Inferior parietal cortex (tissue), 1 donor: ENCODE data around the gene BRINP2.
"Not testable (repeated sequence)": the region's sequence is repeated elsewhere in the genome, so short reads cannot be mapped to it uniquely, and the experiment has no call there.

Source experiments
- DNase-seq: peaks from one replicate; pipeline ENCODE4 v3.0.0-alpha.2; 2016; ENCODE audit errors: extremely low spot score

Gene BRINP2

DNA sequence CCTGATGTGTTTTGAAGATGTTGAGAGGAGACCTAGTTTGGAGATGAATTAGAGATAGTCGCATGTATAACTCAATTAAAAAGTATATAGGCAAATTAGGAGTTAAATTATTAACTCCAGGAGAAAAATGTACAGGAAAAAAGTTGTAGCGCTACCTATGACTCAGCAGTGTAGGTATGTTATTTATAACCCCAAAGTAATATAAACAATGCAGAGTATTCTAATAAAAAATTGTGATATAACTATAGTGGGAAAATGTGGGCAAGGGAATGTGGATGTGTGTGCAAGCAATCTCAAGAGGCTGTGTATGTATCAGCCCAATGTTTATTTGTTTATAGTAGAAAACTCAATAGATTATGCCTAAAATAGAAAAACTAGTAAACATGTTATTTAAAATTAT is 144.5 kb downstream of the BRINP2 start:
- DNase-seq = no peak

DNA sequence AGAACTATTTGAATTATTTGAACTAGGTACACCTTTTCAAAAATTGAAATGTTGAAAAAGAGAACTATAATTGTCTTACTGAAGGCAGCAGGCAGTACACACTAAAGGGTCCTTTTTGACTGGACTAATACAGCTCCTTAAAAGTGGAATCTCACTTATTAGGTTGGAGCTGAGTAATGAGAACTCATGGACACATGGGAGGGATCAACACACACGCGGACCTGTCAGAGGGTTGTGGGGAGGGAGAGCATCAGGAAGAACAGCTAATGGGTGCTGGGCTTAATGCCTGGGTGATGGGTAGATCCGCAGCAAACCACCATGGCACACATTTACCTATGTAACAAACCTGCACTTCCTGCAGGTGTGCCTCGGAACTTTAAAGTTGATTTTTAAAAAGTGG is 145.0 kb downstream of the BRINP2 start:
- no peak for DNase-seq

DNA sequence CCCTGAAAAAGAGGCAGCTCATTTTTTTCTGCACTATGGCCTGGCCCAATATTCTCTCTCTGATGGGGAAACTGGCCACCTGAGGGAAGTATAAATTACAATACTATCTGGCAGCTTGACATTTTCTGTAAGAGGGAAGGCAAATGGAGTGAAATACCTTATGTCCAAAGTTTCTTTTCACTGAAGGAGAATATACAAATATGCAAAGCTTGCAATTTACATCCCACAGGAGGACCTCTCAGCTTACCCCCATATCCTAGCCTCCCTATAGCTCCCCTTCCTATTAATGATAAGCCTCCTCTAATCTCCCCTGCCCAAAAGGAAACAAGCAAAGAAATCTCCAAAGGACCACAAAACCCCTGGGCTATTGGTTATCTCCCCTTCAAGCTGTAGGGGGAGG is 150.7 kb downstream of the BRINP2 start:
- DNase-seq = not testable (repeated sequence)

DNA sequence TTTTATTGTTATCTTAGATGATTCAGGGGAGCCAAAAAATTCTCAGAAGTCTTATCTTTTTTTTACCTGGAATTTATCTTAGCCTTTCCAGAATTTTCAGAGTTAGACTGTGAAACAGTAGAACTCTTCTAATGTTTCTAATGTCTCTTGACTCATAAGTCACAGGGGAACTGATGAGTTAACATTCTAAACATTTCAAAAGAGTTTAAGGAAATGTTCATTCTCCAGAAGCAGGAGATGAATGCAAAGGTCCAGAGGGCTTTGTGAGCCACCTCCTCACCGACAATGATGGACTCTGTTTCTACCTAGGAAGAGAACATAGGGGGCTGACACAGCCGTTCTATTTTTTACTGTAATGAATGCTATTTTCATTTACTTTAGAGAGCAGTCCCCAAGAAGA is 157.5 kb downstream of the BRINP2 start:
- DNase-seq = no peak

DNA sequence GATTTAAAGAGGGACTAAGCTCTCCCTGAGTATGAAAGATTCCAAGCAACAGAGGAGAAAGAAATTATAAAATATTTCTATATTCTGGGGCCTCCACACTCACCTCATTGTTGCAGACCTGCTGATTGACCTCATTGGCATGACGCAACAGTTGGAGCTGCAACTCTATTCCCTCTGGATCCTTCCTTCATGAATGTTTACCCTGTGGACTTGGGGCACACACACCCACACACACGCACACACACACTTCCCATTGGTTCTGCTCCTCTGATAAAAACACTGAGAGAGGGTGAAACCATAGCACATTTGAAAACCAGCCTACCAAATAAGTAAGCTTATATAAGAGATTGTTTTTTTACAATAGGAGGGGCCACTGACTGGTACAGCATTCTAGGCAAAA is 159.1 kb downstream of the BRINP2 start:
- DNase-seq = no peak
